HG03175 (cell line): ENCODE results near the gene KDELR3.

ENCODE experiments used
- ATAC-seq: cut with Tn5 transposase; IDR thresholded peaks from one replicate; pipeline ENCODE4 v1.9.1; 2021; ENCODE audit warnings: mild to moderate bottlenecking, moderate library complexity; ENCODE audit not compliant: unreplicated experiment

KDELR3 gene

GRCh38 chr22:38437416-38437815 lies 30.5 kb upstream of the KDELR3 start:
- ATAC-seq: no peak

- ATAC-seq: no peak
These were observed 27.0 kb upstream of the KDELR3 start for GRCh38 chr22:38440747-38441350.

- no peak for ATAC-seq
These were observed 26.1 kb upstream of the KDELR3 start for GRCh38 chr22:38441620-38442287.

- no peak for ATAC-seq
These were observed 24.8 kb upstream of the KDELR3 start for GRCh38 chr22:38442967-38443627.

GRCh38 chr22:38443628-38444521 lies 24.0 kb upstream of the KDELR3 start:
- ATAC-seq: no peak

- no peak for ATAC-seq
These were observed 23.1 kb upstream of the KDELR3 start for GRCh38 chr22:38444783-38445182.

GRCh38 chr22:38446018-38446601 lies 21.8 kb upstream of the KDELR3 start:
- no peak for ATAC-seq

GRCh38 chr22:38448945-38449745 lies 18.8 kb upstream of the KDELR3 start:
- ATAC-seq: no peak

- no peak for ATAC-seq
These were observed 18.1 kb upstream of the KDELR3 start for GRCh38 chr22:38449776-38450175.

GRCh38 chr22:38450234-38450797 lies 17.6 kb upstream of the KDELR3 start:
- ATAC-seq: no peak

- ATAC-seq: no peak
These were observed 16.5 kb upstream of the KDELR3 start for GRCh38 chr22:38451404-38451803.

GRCh38 chr22:38451864-38452263 lies 16.0 kb upstream of the KDELR3 start:
- no peak for ATAC-seq

GRCh38 chr22:38452373-38453065 lies 15.4 kb upstream of the KDELR3 start:
- no peak for ATAC-seq

- ATAC-seq: no peak
These were observed 14.7 kb upstream of the KDELR3 start for GRCh38 chr22:38453066-38453672.

GRCh38 chr22:38453996-38454352 lies 13.9 kb upstream of the KDELR3 start:
- ATAC-seq: no peak

GRCh38 chr22:38454353-38455075 lies 13.4 kb upstream of the KDELR3 start:
- no peak for ATAC-seq

- ATAC-seq: no peak
These were observed 12.8 kb upstream of the KDELR3 start, which contains the start of gene KCNJ4 for GRCh38 chr22:38455076-38455529. KCNJ4 (minus strand) TSS chr22:38455199; CDS start chr22:38428132, 27,067 bp downstream.
